ENCODE measurements around the gene MYL6B.
A peak's percentile ranks its signal among the peaks of the same experiment; 100 is the strongest.
"Not testable (repeated sequence)": the region's sequence is repeated elsewhere in the genome, so short reads cannot be mapped to it uniquely, and the experiment has no call there.

Gene MYL6B

GRCh38 chr12:56116267-56117081, 35.9 kb upstream of the MYL6B start, which contains the start of gene RPL41:
Gene RPL41, plus strand, starts transcription at chr12:56116633.
- H3K9me3 ChIP-seq (ENCODE audit: control extremely low read depth in 1 of 5, control insufficient read depth in 4 of 5, insufficient read depth in 2 of 5, low read depth in 1 of 5, low read length in 4 of 5), result no peaks in the 10 kb centered on the region
- DNase-seq, result peak; percentile 94 to 97 (median 96)
- peaks cover 0 to 50% (median 29%) of the 10 kb centered on the region in 4 experiments for H3K36me3 ChIP-seq (ENCODE audit: control insufficient read depth in 4 of 4, insufficient read depth in 4 of 4, low read length in 3 of 4)
- ChIA-PET CTCF (interaction anchor here (0.7 to 5.9 kb wide), 7 partner anchors 8 to 142 kb away, joined by 3 to 39 read pairs (median 4); partner anchors contain the start of genes ANKRD52, ESYT1, PA2G4 and RNF41), POLR2A (interaction anchor here (0.5 to 4.4 kb wide), 8 partner anchors 12 to 187 kb away, joined by 3 to 35 read pairs (median 3); partner anchors contain the start of genes ESYT1, PA2G4 and SMARCC2)
- peak within 1 kb of the TSS; percentile 62 to 100 (median 90) for H3K4me3 ChIP-seq (ENCODE audit: control insufficient read depth in 1 of 7, extremely low read depth in 1 of 7, insufficient read depth in 4 of 7, low read depth in 2 of 7, low read length in 6 of 7)
- WGBS (ENCODE audit: insufficient coverage), result 0% methylated on average over 25 of the region's 34 CpGs
- H3K4me1 ChIP-seq (ENCODE audit: control extremely low read depth in 1 of 4, control insufficient read depth in 4 of 4, insufficient read depth in 4 of 4, low read length in 3 of 4), result peaks cover 13 to 34% (median 23%) of the 10 kb centered on the region in 4 experiments
- no peaks in the 10 kb centered on the region for H3K27me3 ChIP-seq (replicated peaks in 2 of 5; ENCODE audit: control insufficient read depth in 4 of 5, insufficient read depth in 5 of 5, low read length in 4 of 5)
- peak within 1 kb of the TSS; percentile 86 to 94 for H3K27ac ChIP-seq (ENCODE audit: insufficient read depth in 1 of 2, low read depth in 1 of 2, low read length in 2 of 2, poor library complexity in 1 of 2, severe bottlenecking in 2 of 2)

GRCh38 chr12:56117082-56117706, 35.2 kb upstream of the MYL6B start:
- Histone ChIP-seq H3K27ac (ENCODE audit: insufficient read depth in 1 of 2, low read depth in 1 of 2, low read length in 2 of 2, poor library complexity in 1 of 2, severe bottlenecking in 2 of 2) (peak overlapping the region; percentile 86 to 94), H3K36me3 (ENCODE audit: control insufficient read depth in 4 of 4, insufficient read depth in 4 of 4, low read length in 3 of 4) (peaks cover 0 to 51% (median 30%) of the 10 kb centered on the region in 4 experiments), H3K4me3 (ENCODE audit: control insufficient read depth in 1 of 7, extremely low read depth in 1 of 7, insufficient read depth in 4 of 7, low read depth in 2 of 7, low read length in 6 of 7) (peak overlapping the region; percentile 62 to 100 (median 90)), H3K4me1 (ENCODE audit: control extremely low read depth in 1 of 4, control insufficient read depth in 4 of 4, insufficient read depth in 4 of 4, low read length in 3 of 4) (peaks cover 13 to 34% (median 23%) of the 10 kb centered on the region in 4 experiments)
- H3K9me3 ChIP-seq (ENCODE audit: control extremely low read depth in 1 of 5, control insufficient read depth in 4 of 5, insufficient read depth in 2 of 5, low read depth in 1 of 5, low read length in 4 of 5); H3K27me3 ChIP-seq (replicated peaks in 2 of 5; ENCODE audit: control insufficient read depth in 4 of 5, insufficient read depth in 5 of 5, low read length in 4 of 5); DNase-seq: not testable (repeated sequence)
- ChIA-PET CTCF (interaction anchor here (0.7 to 12.4 kb wide), 9 partner anchors 9 to 141 kb away, joined by 3 to 198 read pairs (median 32); partner anchors contain the start of genes ANKRD52, ESYT1, PA2G4 and RNF41), POLR2A (interaction anchor here (0.5 to 4.4 kb wide), 5 partner anchors 11 to 72 kb away, joined by 3 to 35 read pairs (median 3); partner anchors contain the start of genes ESYT1, PA2G4 and SMARCC2)
- WGBS (ENCODE audit: insufficient coverage), result 0% methylated on average over 4 of the region's 16 CpGs

GRCh38 chr12:56117778-56118687, 34.4 kb upstream of the MYL6B start, which contains the start of gene ZC3H10:
Gene ZC3H10, plus strand, starts transcription at chr12:56118266. Its CDS starts 2,297 bp downstream, at chr12:56120563.
- no peaks in the 10 kb centered on the region for H3K27me3 ChIP-seq (replicated peaks in 2 of 5; ENCODE audit: control insufficient read depth in 4 of 5, insufficient read depth in 5 of 5, low read length in 4 of 5)
- peaks cover 13 to 34% (median 23%) of the 10 kb centered on the region in 4 experiments for H3K4me1 ChIP-seq (ENCODE audit: control extremely low read depth in 1 of 4, control insufficient read depth in 4 of 4, insufficient read depth in 4 of 4, low read length in 3 of 4)
- POLR2A ChIA-PET, result interaction anchor here (0.5 to 4.4 kb wide), 11 partner anchors 10 to 235 kb away, joined by 3 to 35 read pairs (median 4); partner anchors contain the start of genes CNPY2, ESYT1, PA2G4 and SMARCC2
- WGBS (ENCODE audit: insufficient coverage), result under 1% methylated on average over 57 of the region's 61 CpGs
- peak; percentile 99 to 100 (median 100) for DNase-seq
- H3K4me3 ChIP-seq (ENCODE audit: control insufficient read depth in 1 of 7, extremely low read depth in 1 of 7, insufficient read depth in 4 of 7, low read depth in 2 of 7, low read length in 6 of 7), result peak within 1 kb of the TSS; percentile 74 to 100 (median 91)
- H3K27ac ChIP-seq (ENCODE audit: insufficient read depth in 1 of 2, low read depth in 1 of 2, low read length in 2 of 2, poor library complexity in 1 of 2, severe bottlenecking in 2 of 2), result peak within 1 kb of the TSS; percentile 86 to 94
- H3K36me3 ChIP-seq (ENCODE audit: control insufficient read depth in 4 of 4, insufficient read depth in 4 of 4, low read length in 3 of 4), result peaks cover 2 to 47% (median 23%) of the 10 kb centered on the region in 4 experiments
- CTCF ChIA-PET, result interaction anchor here (0.6 to 12.4 kb wide), 25 partner anchors 10 to 346 kb away, joined by 3 to 198 read pairs (median 4); partner anchors contain the start of genes CS, ESYT1, MYL6B and PA2G4
- H3K9me3 ChIP-seq (ENCODE audit: control extremely low read depth in 1 of 5, control insufficient read depth in 4 of 5, insufficient read depth in 2 of 5, low read depth in 1 of 5, low read length in 4 of 5), result no peaks in the 10 kb centered on the region

GRCh38 chr12:56118688-56119357, 33.6 kb upstream of the MYL6B start:
- ChIA-PET CTCF (interaction anchor here (0.7 to 12.4 kb wide), 24 partner anchors 9 to 345 kb away, joined by 3 to 198 read pairs (median 4); partner anchors contain the start of genes CS, ESYT1, MYL6B and PA2G4), POLR2A (interaction anchor here (0.6 to 4.4 kb wide), 8 partner anchors 9 to 234 kb away, joined by 3 to 35 read pairs (median 6); partner anchors contain the start of genes ESYT1, PA2G4 and SMARCC2)
- Histone ChIP-seq H3K4me3 (ENCODE audit: control insufficient read depth in 1 of 7, extremely low read depth in 1 of 7, insufficient read depth in 4 of 7, low read depth in 2 of 7, low read length in 6 of 7) (peak overlapping the region; percentile 74 to 100 (median 90)), H3K4me1 (ENCODE audit: control extremely low read depth in 1 of 4, control insufficient read depth in 4 of 4, insufficient read depth in 4 of 4, low read length in 3 of 4) (peaks cover 13 to 36% (median 23%) of the 10 kb centered on the region in 4 experiments), H3K36me3 (ENCODE audit: control insufficient read depth in 4 of 4, insufficient read depth in 4 of 4, low read length in 3 of 4) (peaks cover 2 to 39% (median 19%) of the 10 kb centered on the region in 4 experiments), H3K27ac (ENCODE audit: insufficient read depth in 1 of 2, low read depth in 1 of 2, low read length in 2 of 2, poor library complexity in 1 of 2, severe bottlenecking in 2 of 2) (peak overlapping the region; percentile 59 to 94), H3K9me3 (ENCODE audit: control extremely low read depth in 1 of 5, control insufficient read depth in 4 of 5, insufficient read depth in 2 of 5, low read depth in 1 of 5, low read length in 4 of 5) (no peaks in the 10 kb centered on the region), H3K27me3 (replicated peaks in 2 of 5; ENCODE audit: control insufficient read depth in 4 of 5, insufficient read depth in 5 of 5, low read length in 4 of 5) (no peaks in the 10 kb centered on the region)
- DNase-seq, result no peak
- 1% methylated on average over 9 of the region's 13 CpGs for WGBS (ENCODE audit: insufficient coverage)

DNA sequence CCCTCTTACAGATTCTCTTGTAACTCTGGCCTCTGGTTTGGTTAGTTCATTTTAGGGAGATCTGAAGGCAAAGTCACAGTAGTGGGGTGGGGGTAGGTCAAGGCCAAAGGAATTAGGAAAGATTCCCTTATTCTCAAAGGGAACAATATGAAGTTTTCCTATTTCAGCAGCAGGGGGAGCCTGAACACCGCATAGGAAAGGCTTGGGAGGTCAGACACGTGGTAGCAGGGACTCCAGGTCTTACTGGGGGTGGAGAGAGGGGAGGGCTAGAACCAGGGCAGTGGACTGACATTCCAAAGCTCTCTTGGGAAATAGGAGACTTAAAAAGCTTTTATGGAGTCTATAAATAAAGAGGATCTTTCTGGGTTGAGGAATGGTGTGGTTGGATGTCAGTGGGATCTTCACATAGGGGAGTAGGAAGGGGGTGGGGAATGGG, 33.0 kb upstream of the MYL6B start:
- peaks cover 2 to 37% (median 19%) of the 10 kb centered on the region in 4 experiments for H3K36me3 ChIP-seq (ENCODE audit: control insufficient read depth in 4 of 4, insufficient read depth in 4 of 4, low read length in 3 of 4)
- WGBS (ENCODE audit: insufficient coverage), result 0% methylated on average over 2 of the region's 2 CpGs
- peak overlapping the region in 6 of 7 experiments; percentile 34 to 100 (median 90) for H3K4me3 ChIP-seq (ENCODE audit: control insufficient read depth in 1 of 7, extremely low read depth in 1 of 7, insufficient read depth in 4 of 7, low read depth in 2 of 7, low read length in 6 of 7)
- peak overlapping the region in 1 of 2 experiments; percentile 94 for H3K27ac ChIP-seq (ENCODE audit: insufficient read depth in 1 of 2, low read depth in 1 of 2, low read length in 2 of 2, poor library complexity in 1 of 2, severe bottlenecking in 2 of 2)
- peak; percentile 80 to 86 (median 84) for DNase-seq
- CTCF ChIA-PET, result interaction anchor here (0.8 to 12.4 kb wide), 25 partner anchors 9 to 345 kb away, joined by 3 to 198 read pairs (median 5); partner anchors contain the start of genes ANKRD52, ESYT1, RNF41 and SMARCC2
- no peaks in the 10 kb centered on the region for H3K27me3 ChIP-seq (replicated peaks in 2 of 5; ENCODE audit: control insufficient read depth in 4 of 5, insufficient read depth in 5 of 5, low read length in 4 of 5)
- POLR2A ChIA-PET, result interaction anchor here (1.7 kb wide), 1 partner anchor 70 kb away, joined by 13 read pairs; the partner anchor contains the start of gene SMARCC2
- H3K9me3 ChIP-seq (ENCODE audit: control extremely low read depth in 1 of 5, control insufficient read depth in 4 of 5, insufficient read depth in 2 of 5, low read depth in 1 of 5, low read length in 4 of 5), result no peaks in the 10 kb centered on the region
- peaks cover 13 to 42% (median 27%) of the 10 kb centered on the region in 4 experiments for H3K4me1 ChIP-seq (ENCODE audit: control extremely low read depth in 1 of 4, control insufficient read depth in 4 of 4, insufficient read depth in 4 of 4, low read length in 3 of 4)
